Measurements from ENCODE around the gene NBPF10. TPM values are rescaled to one million over a fixed set of nuclear protein-coding genes. Genes with fewer than 3 reads are reported as not detected.

NBPF10 gene, protein sequence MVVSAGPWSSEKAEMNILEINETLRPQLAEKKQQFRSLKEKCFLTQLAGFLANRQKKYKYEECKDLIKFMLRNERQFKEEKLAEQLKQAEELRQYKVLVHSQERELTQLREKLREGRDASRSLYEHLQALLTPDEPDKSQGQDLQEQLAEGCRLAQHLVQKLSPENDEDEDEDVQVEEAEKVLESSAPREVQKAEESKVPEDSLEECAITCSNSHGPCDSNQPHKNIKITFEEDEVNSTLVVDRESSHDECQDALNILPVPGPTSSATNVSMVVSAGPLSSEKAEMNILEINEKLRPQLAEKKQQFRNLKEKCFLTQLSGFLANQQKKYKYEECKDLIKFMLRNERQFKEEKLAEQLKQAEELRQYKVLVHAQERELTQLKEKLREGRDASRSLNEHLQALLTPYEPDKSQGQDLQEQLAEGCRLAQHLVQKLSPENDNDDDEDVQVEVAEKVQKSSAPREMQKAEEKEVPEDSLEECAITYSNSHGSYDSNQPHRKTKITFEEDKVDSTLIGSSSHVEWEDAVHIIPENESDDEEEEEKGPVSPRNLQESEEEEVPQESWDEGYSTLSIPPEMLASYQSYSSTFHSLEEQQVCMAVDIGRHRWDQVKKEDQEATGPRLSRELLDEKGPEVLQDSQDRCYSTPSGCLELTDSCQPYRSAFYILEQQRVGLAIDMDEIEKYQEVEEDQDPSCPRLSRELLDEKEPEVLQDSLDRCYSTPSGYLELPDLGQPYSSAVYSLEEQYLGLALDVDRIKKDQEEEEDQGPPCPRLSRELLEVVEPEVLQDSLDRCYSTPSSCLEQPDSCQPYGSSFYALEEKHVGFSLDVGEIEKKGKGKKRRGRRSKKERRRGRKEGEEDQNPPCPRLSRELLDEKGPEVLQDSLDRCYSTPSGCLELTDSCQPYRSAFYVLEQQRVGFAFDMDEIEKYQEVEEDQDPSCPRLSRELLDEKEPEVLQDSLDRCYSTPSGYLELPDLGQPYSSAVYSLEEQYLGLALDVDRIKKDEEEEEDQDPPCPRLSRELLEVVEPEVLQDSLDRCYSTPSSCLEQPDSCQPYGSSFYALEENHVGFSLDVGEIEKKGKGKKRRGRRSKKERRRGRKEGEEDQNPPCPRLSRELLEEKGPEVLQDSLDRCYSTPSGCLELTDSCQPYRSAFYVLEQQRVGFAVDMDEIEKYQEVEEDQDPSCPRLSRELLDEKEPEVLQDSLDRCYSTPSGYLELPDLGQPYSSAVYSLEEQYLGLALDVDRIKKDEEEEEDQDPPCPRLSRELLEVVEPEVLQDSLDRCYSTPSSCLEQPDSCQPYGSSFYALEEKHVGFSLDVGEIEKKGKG (N-terminal part only)
- total RNA-seq (2022; extraction: Qiagen RNA extraction): 1.0 to 1.4 TPM (median 1.2 TPM) in 5 replicates

GRCh38 chr1:146144465-146144864 is at the start of gene NBPF10:
TSS of gene NBPF10 (minus strand) at chr1:146144804. CDS start at chr1:146144769, 35 bp downstream.

Other genes with a start within 250 kb of the NBPF10 start
- gene ITGA10, start 234.8 kb downstream of the NBPF10 start, total RNA-seq (2022; extraction: Qiagen RNA extraction): 1.2 to 2.3 TPM (median 1.4 TPM) in 5 replicates
- gene PEX11B, start 226.1 kb downstream of the NBPF10 start, total RNA-seq (2022; extraction: Qiagen RNA extraction): 31.5 to 39.8 TPM (median 37.6 TPM) in 5 replicates
- gene RBM8A, start 217.3 kb downstream of the NBPF10 start, total RNA-seq (2022; extraction: Qiagen RNA extraction): 223 to 286 TPM (median 236 TPM) in 5 replicates
- 12.5 to 16.7 TPM (median 14.4 TPM) in 5 replicates for gene LIX1L, start 186.8 kb downstream of the NBPF10 start, total RNA-seq (2022; extraction: Qiagen RNA extraction)
- 0.24 to 0.47 TPM (median 0.35 TPM) in 5 replicates for gene ANKRD34A, start 180.2 kb downstream of the NBPF10 start, total RNA-seq (2022; extraction: Qiagen RNA extraction)
- 10.1 to 12.9 TPM (median 12.5 TPM) in 5 replicates for gene POLR3GL, start 180.1 kb downstream of the NBPF10 start, total RNA-seq (2022; extraction: Qiagen RNA extraction)
- 0.37 to 0.81 TPM (median 0.52 TPM) in 5 replicates for gene TXNIP, start 148.2 kb downstream of the NBPF10 start, total RNA-seq (2022; extraction: Qiagen RNA extraction)
- gene HJV, start 123.1 kb downstream of the NBPF10 start, total RNA-seq (2022; extraction: Qiagen RNA extraction): not detected in 5 replicates
- gene NOTCH2NLA, start 84.2 kb upstream of the NBPF10 start, total RNA-seq (2022; extraction: Qiagen RNA extraction): 22.3 to 34.7 TPM (median 31.6 TPM) in 5 replicates